Measurements from ENCODE around the gene RPS23.
A peak's percentile ranks its signal among the peaks of the same experiment; 100 is the strongest.

RPS23 gene

GRCh38 chr5:82244854-82245635 lies 33.1 kb downstream of the RPS23 start:
- DNase-seq (ENCODE audit: low spot score): no peak

- DNase-seq (ENCODE audit: low spot score): no peak
Measured at GRCh38 chr5:82244151-82244550, 34.0 kb downstream of the RPS23 start.

GRCh38 chr5:82234885-82235284 lies 43.3 kb downstream of the RPS23 start:
- DNase-seq (ENCODE audit: low spot score): no peak

GRCh38 chr5:82225525-82226172 lies 52.5 kb downstream of the RPS23 start:
- DNase-seq (ENCODE audit: low spot score): peak; percentile 47

Measured in HuH-7 (cell line).